ENCODE data around the gene PDGFD. TPM values are rescaled to one million over a fixed set of nuclear protein-coding genes. Genes with fewer than 3 reads are reported as not detected.

Gene PDGFD
- total and polyA plus RNA-seq, 4 experiments from 2014 or later = 0.10 TPM; not detected in 3

GRCh38 chr11:104175769-104176168 is 11.8 kb upstream of the PDGFD start:
- H3K4me3 Mint-ChIP-seq = no peak overlapping the region
- H3K27ac ChIP-seq (ENCODE audit: low read depth, low read length) = no peak overlapping the region
- no peaks in the 10 kb centered on the region for H3K27me3 Mint-ChIP-seq
- H3K27me3 ChIP-seq (ENCODE audit: insufficient read depth, low read length) = no peaks in the 10 kb centered on the region
- H3K4me1 ChIP-seq (ENCODE audit: insufficient read depth, low read length) = no peaks in the 10 kb centered on the region
- intact Hi-C loops (cut with micrococcal nuclease) = no loop called here
- H3K36me3 Mint-ChIP-seq = no peaks in the 10 kb centered on the region
- no peaks in the 10 kb centered on the region for H3K9me3 Mint-ChIP-seq
- no peak for DNase-seq
- no peak overlapping the region for H3K4me3 ChIP-seq (ENCODE audit: low read length in 2 of 2)
- ChIA-PET POLR2A (ENCODE audit: partially characterized antibody) (no interaction called here), CTCF (ENCODE audit: partially characterized antibody) (no interaction called here)
- H3K4me1 Mint-ChIP-seq = no peaks in the 10 kb centered on the region
- H3K36me3 ChIP-seq (ENCODE audit: insufficient read depth, low read length) = no peaks in the 10 kb centered on the region
- no peak overlapping the region for H3K27ac Mint-ChIP-seq
- H3K9me3 ChIP-seq (ENCODE audit: control insufficient read depth in 1 of 2, low read length in 2 of 2) = no peaks in the 10 kb centered on the region

GRCh38 chr11:104169091-104169490 is 5.1 kb upstream of the PDGFD start:
- peaks cover 0 to 7% of the 10 kb centered on the region in 2 donors for H3K27me3 Mint-ChIP-seq
- DNase-seq = no peak
- Histone ChIP-seq H3K4me3 (ENCODE audit: low read length in 2 of 2) (no peak overlapping the region), H3K36me3 (ENCODE audit: insufficient read depth, low read length) (no peaks in the 10 kb centered on the region), H3K4me1 (ENCODE audit: insufficient read depth, low read length) (no peaks in the 10 kb centered on the region), H3K27ac (ENCODE audit: low read depth, low read length) (no peak overlapping the region), H3K27me3 (ENCODE audit: insufficient read depth, low read length) (no peaks in the 10 kb centered on the region), H3K9me3 (ENCODE audit: control insufficient read depth in 1 of 2, low read length in 2 of 2) (no peaks in the 10 kb centered on the region)
- intact Hi-C loops (cut with micrococcal nuclease) = no loop called here
- no peaks in the 10 kb centered on the region for H3K36me3 Mint-ChIP-seq
- no peaks in the 10 kb centered on the region for H3K4me1 Mint-ChIP-seq
- ChIA-PET POLR2A (ENCODE audit: partially characterized antibody) (no interaction called here), CTCF (ENCODE audit: partially characterized antibody) (no interaction called here)
- H3K27ac Mint-ChIP-seq = no peak overlapping the region
- H3K9me3 Mint-ChIP-seq = peaks cover 0 to 1% (median 0%) of the 10 kb centered on the region in 8 donors
- H3K4me3 Mint-ChIP-seq = no peak overlapping the region

- Mint-ChIP-seq H3K36me3 (no peaks in the 10 kb centered on the region), H3K4me3 (no peak overlapping the region), H3K27me3 (peaks cover 3 to 22% of the 10 kb centered on the region in 2 donors), H3K4me1 (peaks cover 0 to 9% (median 4%) of the 10 kb centered on the region in 4 donors), H3K9me3 (peaks cover 0 to 4% (median 0%) of the 10 kb centered on the region in 8 donors), H3K27ac (no peak overlapping the region)
- intact Hi-C loops (cut with micrococcal nuclease) = no loop called here
- CTCF ChIA-PET (ENCODE audit: partially characterized antibody) = no interaction called here
- no peaks in the 10 kb centered on the region for H3K27me3 ChIP-seq (ENCODE audit: insufficient read depth, low read length)
- POLR2A ChIA-PET (ENCODE audit: partially characterized antibody) = interaction anchor here (0.6 kb wide), 1 partner anchor 1742 kb away, joined by 3 read pairs; no protein-coding TSS in a partner anchor
- no peak for DNase-seq
- H3K4me3 ChIP-seq (ENCODE audit: low read length in 2 of 2) = no peak overlapping the region
- H3K9me3 ChIP-seq (ENCODE audit: control insufficient read depth in 1 of 2, low read length in 2 of 2) = no peaks in the 10 kb centered on the region
- H3K4me1 ChIP-seq (ENCODE audit: insufficient read depth, low read length) = no peaks in the 10 kb centered on the region
- H3K27ac ChIP-seq (ENCODE audit: low read depth, low read length) = no peak overlapping the region
- no peaks in the 10 kb centered on the region for H3K36me3 ChIP-seq (ENCODE audit: insufficient read depth, low read length)
Measured at GRCh38 chr11:104165014-104165413, 1.1 kb upstream of the PDGFD start.

- intact Hi-C loops (cut with micrococcal nuclease) = no loop called here
- CTCF ChIA-PET (ENCODE audit: partially characterized antibody) = no interaction called here
- H3K27ac Mint-ChIP-seq = no peak overlapping the region
- H3K27me3 Mint-ChIP-seq = peaks cover 3 to 22% of the 10 kb centered on the region in 2 donors
- H3K27ac ChIP-seq (ENCODE audit: low read depth, low read length) = no peak overlapping the region
- H3K4me1 ChIP-seq (ENCODE audit: insufficient read depth, low read length) = no peaks in the 10 kb centered on the region
- no peaks in the 10 kb centered on the region for H3K36me3 ChIP-seq (ENCODE audit: insufficient read depth, low read length)
- DNase-seq = no peak
- H3K36me3 Mint-ChIP-seq = no peaks in the 10 kb centered on the region
- H3K4me1 Mint-ChIP-seq = peaks cover 0 to 9% (median 4%) of the 10 kb centered on the region in 4 donors
- H3K4me3 Mint-ChIP-seq = peak overlapping the region in 5 of 8 donors; percentile 26 to 70 (median 63)
- no peak overlapping the region for H3K4me3 ChIP-seq (ENCODE audit: low read length in 2 of 2)
- peaks cover 0 to 4% (median 0%) of the 10 kb centered on the region in 8 donors for H3K9me3 Mint-ChIP-seq
- no peaks in the 10 kb centered on the region for H3K27me3 ChIP-seq (ENCODE audit: insufficient read depth, low read length)
- POLR2A ChIA-PET (ENCODE audit: partially characterized antibody) = no interaction called here
- no peaks in the 10 kb centered on the region for H3K9me3 ChIP-seq (ENCODE audit: control insufficient read depth in 1 of 2, low read length in 2 of 2)
Measured at GRCh38 chr11:104163100-104164027, 583 bp downstream of the PDGFD start.

- H3K4me1 ChIP-seq (ENCODE audit: insufficient read depth, low read length) = no peaks in the 10 kb centered on the region
- no peaks in the 10 kb centered on the region for H3K36me3 ChIP-seq (ENCODE audit: insufficient read depth, low read length)
- intact Hi-C loops (cut with micrococcal nuclease) = no loop called here
- no peak overlapping the region for H3K4me3 Mint-ChIP-seq
- no peaks in the 10 kb centered on the region for H3K9me3 ChIP-seq (ENCODE audit: control insufficient read depth in 1 of 2, low read length in 2 of 2)
- H3K4me3 ChIP-seq (ENCODE audit: low read length in 2 of 2) = no peak overlapping the region
- H3K27ac Mint-ChIP-seq = no peak overlapping the region
- peaks cover 0 to 4% (median 0%) of the 10 kb centered on the region in 8 donors for H3K9me3 Mint-ChIP-seq
- no peak for DNase-seq
- H3K36me3 Mint-ChIP-seq = no peaks in the 10 kb centered on the region
- H3K27me3 ChIP-seq (ENCODE audit: insufficient read depth, low read length) = no peaks in the 10 kb centered on the region
- no peak overlapping the region for H3K27ac ChIP-seq (ENCODE audit: low read depth, low read length)
- peaks cover 0 to 9% (median 4%) of the 10 kb centered on the region in 4 donors for H3K4me1 Mint-ChIP-seq
- peaks cover 3 to 23% of the 10 kb centered on the region in 2 donors for H3K27me3 Mint-ChIP-seq
- ChIA-PET CTCF (ENCODE audit: partially characterized antibody) (no interaction called here), POLR2A (ENCODE audit: partially characterized antibody) (no interaction called here)
Measured at GRCh38 chr11:104161751-104162450, 2.0 kb downstream of the PDGFD start.

GRCh38 chr11:104159356-104159755 is 4.6 kb downstream of the PDGFD start:
- no peak overlapping the region for H3K4me3 Mint-ChIP-seq
- H3K4me3 ChIP-seq (ENCODE audit: low read length in 2 of 2) = no peak overlapping the region
- peaks cover 0 to 4% (median 0%) of the 10 kb centered on the region in 8 donors for H3K9me3 Mint-ChIP-seq
- H3K27me3 ChIP-seq (ENCODE audit: insufficient read depth, low read length) = no peaks in the 10 kb centered on the region
- peaks cover 3 to 18% of the 10 kb centered on the region in 2 donors for H3K27me3 Mint-ChIP-seq
- ChIA-PET CTCF (ENCODE audit: partially characterized antibody) (interaction anchor here (0.9 to 1.1 kb wide), 2 partner anchors 10 to 477 kb away, joined by 3 read pairs; no protein-coding TSS in a partner anchor), POLR2A (ENCODE audit: partially characterized antibody) (no interaction called here)
- H3K27ac ChIP-seq (ENCODE audit: low read depth, low read length) = no peak overlapping the region
- no peaks in the 10 kb centered on the region for H3K36me3 ChIP-seq (ENCODE audit: insufficient read depth, low read length)
- DNase-seq = no peak
- intact Hi-C loops (cut with micrococcal nuclease) = no loop called here
- peaks cover 0 to 9% (median 4%) of the 10 kb centered on the region in 4 donors for H3K4me1 Mint-ChIP-seq
- no peak overlapping the region for H3K27ac Mint-ChIP-seq
- H3K36me3 Mint-ChIP-seq = no peaks in the 10 kb centered on the region
- no peaks in the 10 kb centered on the region for H3K9me3 ChIP-seq (ENCODE audit: control insufficient read depth in 1 of 2, low read length in 2 of 2)
- H3K4me1 ChIP-seq (ENCODE audit: insufficient read depth, low read length) = no peaks in the 10 kb centered on the region

- Histone ChIP-seq H3K4me3 (ENCODE audit: low read length in 2 of 2) (no peak overlapping the region), H3K27ac (ENCODE audit: low read depth, low read length) (no peak overlapping the region), H3K27me3 (ENCODE audit: insufficient read depth, low read length) (no peaks in the 10 kb centered on the region), H3K36me3 (ENCODE audit: insufficient read depth, low read length) (no peaks in the 10 kb centered on the region), H3K9me3 (ENCODE audit: control insufficient read depth in 1 of 2, low read length in 2 of 2) (no peaks in the 10 kb centered on the region), H3K4me1 (ENCODE audit: insufficient read depth, low read length) (no peaks in the 10 kb centered on the region)
- H3K36me3 Mint-ChIP-seq = no peaks in the 10 kb centered on the region
- intact Hi-C loops (cut with micrococcal nuclease) = no loop called here
- no peak for DNase-seq
- H3K9me3 Mint-ChIP-seq = no peaks in the 10 kb centered on the region
- CTCF ChIA-PET (ENCODE audit: partially characterized antibody) = interaction anchor here (1.1 to 1.4 kb wide), 2 partner anchors 11 to 473 kb away, joined by 3 to 6 read pairs; no protein-coding TSS in a partner anchor
- no peak overlapping the region for H3K4me3 Mint-ChIP-seq
- POLR2A ChIA-PET (ENCODE audit: partially characterized antibody) = interaction anchor here (0.5 kb wide), 1 partner anchor 18 kb away, joined by 3 read pairs; no protein-coding TSS in a partner anchor
- H3K27me3 Mint-ChIP-seq = peaks cover 0 to 1% of the 10 kb centered on the region in 2 donors
- H3K4me1 Mint-ChIP-seq = no peaks in the 10 kb centered on the region
- no peak overlapping the region for H3K27ac Mint-ChIP-seq
Measured at GRCh38 chr11:104155375-104155774, 8.6 kb downstream of the PDGFD start.

All from CD4-positive, alpha-beta memory T cell (primary cell).